Astrocyte (in vitro differentiated cells and primary cell): ENCODE results near the gene MAVS.

Source experiments
- EZH2 ChIP-seq: IDR thresholded peaks from 2 replicates; pipeline ENCODE4 v1.6.1; 2012; ENCODE audit warnings: mild to moderate bottlenecking, low read length, inconsistent platforms; ENCODE audit not compliant: insufficient read depth
- TF ChIP-seq, protein P1 (sequence below): IDR thresholded peaks from 2 replicates; pipeline ENCODE4 v1.5.1; 2011; ENCODE audit warnings: low read depth, mild to moderate bottlenecking, inconsistent platforms, low read length, moderate library complexity; ENCODE audit not compliant: insufficient read depth

DNA sequence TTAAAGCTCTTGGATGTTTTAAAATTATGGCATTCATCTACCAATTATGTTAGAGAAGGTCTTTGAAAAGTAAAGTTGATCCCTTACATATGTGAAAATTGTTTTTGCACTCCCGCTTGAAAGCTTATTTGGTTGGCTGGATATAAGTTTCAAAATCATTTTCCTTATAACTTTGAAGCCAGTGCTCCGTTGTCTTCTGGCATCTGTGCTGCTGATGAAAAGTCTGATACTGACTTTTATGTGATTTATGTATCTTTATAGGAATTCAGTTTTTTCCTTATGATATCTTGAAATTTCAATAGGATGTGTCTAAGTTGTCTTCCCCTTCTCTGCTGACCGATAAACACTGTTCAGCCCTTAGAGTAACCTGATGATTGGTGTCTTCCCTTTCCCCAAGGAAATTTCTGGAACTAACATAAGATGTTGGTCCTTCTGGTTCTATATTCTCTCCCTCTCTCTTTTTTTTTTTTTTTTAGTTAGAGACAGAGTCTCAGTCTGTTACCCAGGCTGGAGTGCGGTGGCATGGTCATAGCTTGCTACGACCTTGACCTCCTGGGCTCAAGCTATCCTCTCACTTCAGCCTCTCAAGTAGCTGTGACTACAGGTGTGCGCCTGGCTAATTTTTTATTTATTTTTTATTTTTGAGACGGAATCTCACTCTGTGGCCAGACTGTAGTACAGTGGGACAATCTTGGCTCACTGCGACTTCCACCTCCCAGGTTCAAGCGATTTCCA lies 55.2 kb downstream of the MAVS start:
- TF ChIP-seq, protein P1, sequence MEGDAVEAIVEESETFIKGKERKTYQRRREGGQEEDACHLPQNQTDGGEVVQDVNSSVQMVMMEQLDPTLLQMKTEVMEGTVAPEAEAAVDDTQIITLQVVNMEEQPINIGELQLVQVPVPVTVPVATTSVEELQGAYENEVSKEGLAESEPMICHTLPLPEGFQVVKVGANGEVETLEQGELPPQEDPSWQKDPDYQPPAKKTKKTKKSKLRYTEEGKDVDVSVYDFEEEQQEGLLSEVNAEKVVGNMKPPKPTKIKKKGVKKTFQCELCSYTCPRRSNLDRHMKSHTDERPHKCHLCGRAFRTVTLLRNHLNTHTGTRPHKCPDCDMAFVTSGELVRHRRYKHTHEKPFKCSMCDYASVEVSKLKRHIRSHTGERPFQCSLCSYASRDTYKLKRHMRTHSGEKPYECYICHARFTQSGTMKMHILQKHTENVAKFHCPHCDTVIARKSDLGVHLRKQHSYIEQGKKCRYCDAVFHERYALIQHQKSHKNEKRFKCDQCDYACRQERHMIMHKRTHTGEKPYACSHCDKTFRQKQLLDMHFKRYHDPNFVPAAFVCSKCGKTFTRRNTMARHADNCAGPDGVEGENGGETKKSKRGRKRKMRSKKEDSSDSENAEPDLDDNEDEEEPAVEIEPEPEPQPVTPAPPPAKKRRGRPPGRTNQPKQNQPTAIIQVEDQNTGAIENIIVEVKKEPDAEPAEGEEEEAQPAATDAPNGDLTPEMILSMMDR = no peak
- no peak for TF ChIP-seq EZH2
